Hair follicular keratinocyte (primary cell): ENCODE data around the gene UCP3. TPM values are rescaled to one million over a fixed set of nuclear protein-coding genes. Genes with fewer than 3 reads are reported as not detected.

Experiments used
- total RNA-seq: library from RNA; depleted of rRNA; stranded (reverse); fragments of >200 nt; gene quantifications from 2 replicates; pipeline ENCODE4 v1.2.3, GENCODE V29; 2015

UCP3 gene, protein sequence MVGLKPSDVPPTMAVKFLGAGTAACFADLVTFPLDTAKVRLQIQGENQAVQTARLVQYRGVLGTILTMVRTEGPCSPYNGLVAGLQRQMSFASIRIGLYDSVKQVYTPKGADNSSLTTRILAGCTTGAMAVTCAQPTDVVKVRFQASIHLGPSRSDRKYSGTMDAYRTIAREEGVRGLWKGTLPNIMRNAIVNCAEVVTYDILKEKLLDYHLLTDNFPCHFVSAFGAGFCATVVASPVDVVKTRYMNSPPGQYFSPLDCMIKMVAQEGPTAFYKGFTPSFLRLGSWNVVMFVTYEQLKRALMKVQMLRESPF
- 0.38 TPM in 1 of 2 replicates, not detected in the other for total RNA-seq

DNA sequence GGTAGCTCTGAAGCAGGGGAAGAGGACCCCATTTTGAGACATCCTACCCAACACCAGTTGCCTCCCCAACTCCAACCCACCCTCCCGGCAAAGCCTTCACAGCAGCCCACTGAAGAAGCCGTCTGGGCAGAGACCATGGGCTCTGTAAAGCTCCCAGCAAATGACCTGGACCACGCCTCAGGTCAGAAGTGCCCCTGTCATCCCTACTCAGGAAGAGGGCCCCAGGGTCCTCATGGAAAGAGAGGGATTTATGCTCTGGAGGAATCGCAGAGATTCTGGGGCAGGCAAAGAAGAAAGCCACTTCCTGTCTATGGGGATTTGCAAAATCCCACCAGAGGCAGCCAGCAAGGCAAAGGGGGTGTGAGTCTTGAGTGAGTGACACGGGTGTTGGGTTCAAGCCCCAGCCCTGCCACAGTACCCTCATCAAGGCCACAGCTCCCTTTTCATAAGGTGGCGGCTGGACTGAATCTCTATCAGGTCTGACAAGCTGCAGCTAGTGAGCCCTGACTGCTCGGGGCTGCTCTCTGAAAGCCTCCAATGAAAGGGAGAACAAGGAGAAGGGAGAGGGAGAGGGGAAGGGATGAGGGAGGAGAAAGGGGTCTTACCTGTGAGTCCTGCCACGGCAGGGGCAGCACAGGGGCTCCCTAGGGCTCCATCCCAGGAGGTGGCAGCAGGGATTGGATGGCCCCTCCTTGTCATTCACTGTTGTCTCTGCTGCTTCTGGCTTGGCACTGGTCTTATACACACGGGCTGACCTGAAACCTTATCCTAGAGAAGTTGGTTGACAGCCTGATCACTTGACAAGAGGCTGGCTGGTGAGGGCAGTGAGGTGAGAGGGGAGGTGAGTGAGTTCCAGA lies at the start of gene UCP3:
UCP3 (minus strand) TSS at position 713 of the 857 bp plus-strand sequence. CDS start 2,043 bp downstream, outside the sequence.

DNA sequence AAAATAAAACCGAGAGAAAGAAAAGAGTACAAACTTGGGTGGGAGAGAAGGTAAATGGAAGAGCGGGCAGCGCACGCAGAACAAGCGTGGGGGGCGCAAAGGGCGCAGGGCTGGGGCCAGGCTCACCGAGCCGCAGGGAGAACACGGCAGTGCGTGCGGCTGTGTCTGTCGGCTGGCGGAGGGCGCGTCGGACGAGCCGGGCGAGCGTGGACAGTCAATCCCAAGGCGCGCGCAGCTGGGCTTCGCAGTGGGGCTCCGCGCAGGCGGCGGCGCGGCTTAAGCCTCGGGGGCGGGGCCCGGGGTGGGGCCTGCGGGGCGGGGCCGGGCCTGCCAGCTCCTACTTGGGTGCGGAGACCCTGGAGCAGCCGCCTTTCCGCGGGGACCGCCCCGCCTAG lies 26.3 kb downstream of the UCP3 start, which contains the start of gene UCP2:
UCP2 (minus strand) TSS at position 249 of the 395 bp plus-strand sequence. CDS start 4,465 bp downstream, outside the sequence.

DNA sequence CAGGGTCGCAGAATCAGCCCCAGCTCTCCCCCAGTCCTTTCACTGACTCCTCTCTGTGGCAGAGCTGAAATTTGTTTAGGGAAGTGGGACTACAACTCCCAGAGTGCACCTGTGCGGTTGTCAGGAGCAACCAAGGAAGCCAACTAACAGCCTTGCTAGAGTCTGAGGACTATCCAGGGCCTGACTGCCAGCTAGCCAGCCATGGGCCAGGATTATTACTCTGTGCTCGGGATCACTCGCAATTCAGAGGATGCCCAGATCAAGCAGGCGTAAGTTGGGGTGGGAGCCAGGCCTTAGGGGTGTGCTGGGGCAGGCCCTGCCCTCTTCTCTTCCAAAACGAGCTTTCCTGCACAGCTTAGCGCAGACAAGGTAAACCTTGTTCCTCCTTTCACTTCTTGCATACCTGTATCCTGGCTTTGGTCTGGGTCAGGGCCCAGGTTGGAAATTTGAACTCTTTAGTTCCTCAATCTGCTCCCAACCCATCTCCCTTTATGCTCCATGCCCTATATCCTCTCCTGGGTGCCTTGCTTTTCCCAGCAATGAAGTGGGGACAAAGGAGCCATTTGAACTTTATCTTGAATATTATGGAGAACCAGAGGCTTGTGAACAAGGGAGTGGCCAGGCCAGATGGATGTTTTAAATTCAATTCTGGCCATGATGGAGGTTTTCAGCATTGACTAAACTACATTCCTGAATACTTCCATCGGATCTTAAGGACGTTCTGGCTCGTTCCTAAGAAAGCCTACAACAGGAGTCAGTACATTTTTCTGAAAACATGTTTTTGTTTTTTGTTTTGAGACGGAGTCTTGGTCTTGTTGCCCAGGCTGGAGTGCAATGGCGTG lies 57.8 kb downstream of the UCP3 start, which contains the start of gene DNAJB13:
DNAJB13 (plus strand) TSS at position 158 of the 842 bp plus-strand sequence; CDS start at position 202, 44 bp downstream.

Other genes starting within 250 kb of the UCP3 start
- gene RAB6A, start 248.0 kb downstream of the UCP3 start, total RNA-seq, result 118 and 188 TPM in 2 replicates
- gene MRPL48, start 221.2 kb downstream of the UCP3 start, total RNA-seq, result 54.0 and 67.7 TPM in 2 replicates
- gene COA4, start 132.2 kb downstream of the UCP3 start, total RNA-seq, result 71.3 and 117 TPM in 2 replicates
- gene PAAF1, start 132.1 kb downstream of the UCP3 start, total RNA-seq, result 8.3 and 19.6 TPM in 2 replicates
- not detected in 2 replicates for gene DNAJB13, start 58.1 kb downstream of the UCP3 start, total RNA-seq
- 0.47 and 1.8 TPM in 2 replicates for gene UCP2, start 26.2 kb downstream of the UCP3 start, total RNA-seq
- 5.4 and 11.4 TPM in 2 replicates for gene C2CD3, start 161.9 kb upstream of the UCP3 start, total RNA-seq
- 25.7 and 26.4 TPM in 2 replicates for gene PPME1, start 162.2 kb upstream of the UCP3 start, total RNA-seq